Measurements from ENCODE around the gene ABHD2.
"Not testable (repeated sequence)": the region's sequence is repeated elsewhere in the genome, so short reads cannot be mapped to it uniquely, and the experiment has no call there.

ABHD2 gene

GRCh38 chr15:89122505-89123180 is 34.4 kb downstream of the ABHD2 start:
- DNase-seq: no peak

GRCh38 chr15:89123181-89123525 is 34.9 kb downstream of the ABHD2 start:
- DNase-seq: no peak

GRCh38 chr15:89125088-89125826 is 37.0 kb downstream of the ABHD2 start:
- DNase-seq: no peak

- DNase-seq: no peak
These were observed 37.8 kb downstream of the ABHD2 start for GRCh38 chr15:89126009-89126408.

- DNase-seq: no peak
These were observed 38.9 kb downstream of the ABHD2 start for GRCh38 chr15:89127054-89127702.

GRCh38 chr15:89128320-89129122 is 40.3 kb downstream of the ABHD2 start:
- DNase-seq: no peak

- no peak for DNase-seq
These were observed 41.0 kb downstream of the ABHD2 start for GRCh38 chr15:89129123-89129815.

GRCh38 chr15:89129816-89130134 is 41.5 kb downstream of the ABHD2 start:
- DNase-seq: no peak

GRCh38 chr15:89130201-89130600 is 41.9 kb downstream of the ABHD2 start:
- DNase-seq: no peak

- no peak for DNase-seq
These were observed 43.5 kb downstream of the ABHD2 start for GRCh38 chr15:89131731-89132130.

GRCh38 chr15:89132611-89133507 is 44.6 kb downstream of the ABHD2 start:
- no peak for DNase-seq

- DNase-seq: not testable (repeated sequence)
These were observed 47.3 kb downstream of the ABHD2 start for GRCh38 chr15:89135387-89136077.

- DNase-seq: no peak
These were observed 48.0 kb downstream of the ABHD2 start for GRCh38 chr15:89136078-89136806.

- DNase-seq: no peak
These were observed 48.8 kb downstream of the ABHD2 start for GRCh38 chr15:89136818-89137772.

GRCh38 chr15:89137926-89138325 is 49.7 kb downstream of the ABHD2 start:
- no peak for DNase-seq

GRCh38 chr15:89138999-89139612 is 50.9 kb downstream of the ABHD2 start:
- DNase-seq: no peak

- DNase-seq: no peak
These were observed 51.6 kb downstream of the ABHD2 start for GRCh38 chr15:89139613-89140499.

GRCh38 chr15:89140595-89140994 is 52.3 kb downstream of the ABHD2 start:
- no peak for DNase-seq

Data from NCI-H2171 (cell line).